ENCODE results near the gene SLC22A16.
"Not testable (repeated sequence)": the region's sequence is repeated elsewhere in the genome, so short reads cannot be mapped to it uniquely, and the experiment has no call there.

SLC22A16 gene

GRCh38 chr6:110476046-110476849 is at the start of gene SLC22A16:
SLC22A16 (minus strand) TSS chr6:110476613; CDS start chr6:110476574, 39 bp downstream.
- peak; percentile 60 for DNase-seq

GRCh38 chr6:110525001-110525400 is 48.6 kb upstream of the SLC22A16 start:
- DNase-seq: no peak

DNA sequence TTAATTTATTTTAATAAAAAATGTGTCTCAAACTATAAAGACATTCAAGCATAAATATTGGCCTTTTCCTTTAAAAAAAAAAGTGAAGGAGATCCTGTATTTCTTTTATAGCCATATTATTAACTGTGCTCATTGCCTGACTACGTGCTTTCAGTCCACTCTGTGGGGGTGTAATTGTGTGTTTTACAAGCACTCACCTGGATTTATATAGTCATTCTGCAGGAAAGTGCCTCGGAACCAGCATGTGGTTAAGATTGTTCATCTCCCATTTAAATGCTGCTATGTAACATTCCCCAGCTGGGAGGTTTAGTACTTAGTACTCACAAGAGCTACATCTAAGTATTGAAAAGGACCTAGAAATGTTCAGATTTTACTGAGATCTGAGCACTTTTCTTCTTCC is 47.9 kb upstream of the SLC22A16 start:
- DNase-seq: peak; percentile 82

DNA sequence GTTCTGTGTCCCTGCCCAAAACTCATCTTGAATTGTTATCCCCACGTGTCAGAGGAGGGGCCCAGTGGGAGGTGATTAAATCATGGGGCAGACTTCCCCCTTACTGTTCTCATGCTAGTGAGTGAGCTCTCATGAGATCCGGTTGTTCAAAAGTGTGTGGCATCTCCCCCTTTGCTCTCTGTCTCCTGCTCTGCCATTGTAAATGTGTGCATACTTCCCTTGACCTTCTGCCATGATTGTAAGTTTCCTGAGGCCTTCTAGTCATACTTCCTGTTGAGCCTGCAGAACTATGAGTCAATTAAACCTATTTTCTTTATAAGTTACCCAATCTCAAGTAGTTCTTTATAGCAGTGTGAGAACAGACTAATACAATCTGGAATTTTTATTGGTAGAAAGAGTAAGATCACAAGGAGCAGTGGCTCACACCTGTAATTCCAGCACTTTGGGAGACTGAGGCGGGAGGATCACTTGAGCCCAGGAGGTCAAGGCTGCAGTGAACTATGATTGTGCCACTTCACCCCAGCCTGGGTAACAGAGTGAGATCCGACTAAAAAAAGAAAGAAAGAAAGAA is 47.1 kb upstream of the SLC22A16 start:
- peak; percentile 5 for DNase-seq

- no peak for DNase-seq
These were observed 46.0 kb upstream of the SLC22A16 start for GRCh38 chr6:110522427-110522826.

DNA sequence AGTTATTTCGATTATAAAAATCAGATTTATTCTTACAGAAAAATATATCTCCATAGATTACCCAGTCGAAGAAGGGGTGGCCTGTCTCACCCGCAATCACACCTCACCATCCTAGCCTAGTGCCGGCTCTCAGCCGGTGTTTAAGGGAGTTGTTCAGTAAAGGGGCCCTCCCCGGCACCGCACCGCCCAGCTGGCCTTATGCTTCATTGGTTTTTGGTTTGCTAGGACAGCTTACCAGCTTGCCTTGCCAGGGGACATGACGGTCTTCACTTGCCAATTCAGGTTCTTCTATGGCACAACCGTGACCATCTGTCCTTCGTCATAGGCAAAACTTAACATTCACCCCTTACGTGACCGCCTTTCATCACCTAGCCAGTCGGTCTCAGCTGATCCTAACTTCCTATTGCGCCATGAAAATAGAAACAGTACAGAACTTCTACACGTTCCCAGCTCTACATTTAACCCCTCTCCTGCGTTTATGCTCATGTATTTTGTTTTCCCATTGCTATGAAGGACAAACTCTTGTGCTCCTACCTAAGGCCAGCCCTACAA is 44.7 kb upstream of the SLC22A16 start:
- DNase-seq: peak; percentile 6

GRCh38 chr6:110520209-110520965 is 44.0 kb upstream of the SLC22A16 start:
- DNase-seq: peak; percentile 88

DNA sequence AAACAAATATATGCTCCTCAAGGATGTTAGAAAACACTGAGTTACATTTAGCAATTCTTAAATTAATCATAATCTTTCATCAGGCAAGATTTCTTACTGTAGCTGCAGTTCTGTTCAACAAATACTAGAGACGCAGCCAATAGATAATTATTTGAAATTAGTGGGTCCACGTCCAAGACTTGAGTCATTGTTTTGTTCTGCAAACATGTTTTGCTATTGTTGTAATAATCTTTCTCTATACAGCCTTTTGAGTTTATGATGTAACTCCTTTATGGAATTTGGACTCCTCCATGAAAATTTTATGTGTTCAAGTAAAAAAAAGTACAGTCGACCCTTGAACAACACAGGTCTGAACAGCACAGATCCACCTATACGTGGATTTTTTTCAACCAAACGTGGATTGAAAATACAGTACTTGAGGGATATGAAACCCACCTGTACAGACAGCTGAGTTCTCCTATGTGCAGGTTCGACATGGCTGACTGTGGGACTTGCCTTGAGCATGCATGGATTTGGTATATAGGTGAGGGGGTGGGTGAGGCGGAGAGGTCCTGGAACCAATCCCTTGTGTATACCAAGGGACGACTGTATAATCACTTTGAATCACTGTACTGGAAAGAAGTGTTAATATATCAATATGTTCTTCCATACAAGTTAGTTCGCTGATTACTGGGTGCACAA is 41.3 kb upstream of the SLC22A16 start:
- peak; percentile 64 for DNase-seq

- DNase-seq: peak; percentile 63
These were observed 40.6 kb upstream of the SLC22A16 start for GRCh38 chr6:110517034-110517433.

DNA sequence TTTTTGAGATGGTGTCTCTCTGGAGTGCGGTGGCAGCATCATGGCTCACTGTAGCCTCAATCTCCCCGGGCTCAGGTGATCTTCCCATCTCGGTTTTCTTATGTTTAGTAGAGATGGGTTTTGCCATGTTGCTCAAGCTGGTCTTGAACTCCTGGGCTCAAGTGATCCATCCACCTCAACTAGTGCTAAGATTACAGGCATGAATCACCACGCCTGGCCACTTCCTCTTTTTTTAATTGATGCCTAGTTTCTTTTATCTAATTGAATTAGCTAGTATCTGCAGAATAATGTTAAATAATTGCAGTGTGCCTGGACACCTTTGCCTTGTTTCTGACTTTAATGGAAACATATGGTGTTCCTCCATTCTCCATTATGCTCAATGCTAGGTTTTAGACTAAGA is 38.4 kb upstream of the SLC22A16 start:
- peak; percentile 11 for DNase-seq

GRCh38 chr6:110512991-110513390 is 36.6 kb upstream of the SLC22A16 start:
- DNase-seq: peak; percentile 80

- not testable (repeated sequence) for DNase-seq
These were observed 36.1 kb upstream of the SLC22A16 start for GRCh38 chr6:110512549-110512948.

DNA sequence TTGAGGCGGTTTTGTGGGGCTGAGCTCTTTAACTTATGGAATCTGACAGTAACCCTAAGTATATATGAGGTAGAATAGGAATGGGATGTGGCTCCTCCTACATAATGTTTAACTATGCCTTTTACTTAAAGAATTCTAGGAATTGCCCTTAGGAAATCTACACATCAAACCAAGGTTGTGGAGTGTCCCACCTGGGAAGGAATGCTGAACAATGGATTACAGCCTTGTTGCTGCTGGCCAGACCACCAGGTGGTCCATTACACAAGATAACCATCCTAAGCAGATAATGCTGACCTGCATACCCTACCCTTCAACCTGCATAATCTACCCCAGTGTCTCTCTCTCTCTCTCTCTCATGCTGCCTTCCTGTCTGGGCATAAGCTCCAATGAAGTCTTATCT is 35.0 kb upstream of the SLC22A16 start:
- no peak for DNase-seq

DNA sequence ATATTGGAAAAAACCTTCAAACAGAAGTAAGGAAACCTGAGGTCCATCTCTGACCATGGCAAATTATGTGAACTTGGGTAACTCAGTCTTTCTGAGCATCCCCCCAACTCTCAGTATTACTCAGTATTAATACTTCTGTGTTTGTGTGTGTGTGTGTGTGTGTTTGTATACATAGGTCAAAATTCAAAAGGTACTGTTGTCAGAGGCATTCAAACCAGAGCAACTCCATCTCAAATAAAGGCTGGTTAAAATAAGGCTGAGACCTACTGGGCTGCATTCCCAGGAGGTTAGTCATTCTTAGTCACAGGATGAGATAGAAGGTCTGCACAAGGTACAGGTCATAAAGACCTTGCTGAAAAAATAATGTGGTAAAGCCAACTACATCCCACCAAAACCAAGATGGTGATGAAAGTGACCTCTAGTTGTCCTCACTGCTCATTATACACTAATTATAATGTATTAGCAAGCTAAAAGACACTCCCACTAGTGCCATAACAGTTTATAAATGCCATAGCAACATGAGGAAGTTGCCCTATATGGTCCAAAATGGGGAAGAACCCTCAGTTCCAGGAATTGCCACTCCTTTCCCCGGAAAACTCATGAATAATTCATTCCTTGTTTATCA is 33.3 kb upstream of the SLC22A16 start:
- DNase-seq: no peak

GRCh38 chr6:110504891-110505290 is 28.5 kb upstream of the SLC22A16 start:
- not testable (repeated sequence) for DNase-seq

DNA sequence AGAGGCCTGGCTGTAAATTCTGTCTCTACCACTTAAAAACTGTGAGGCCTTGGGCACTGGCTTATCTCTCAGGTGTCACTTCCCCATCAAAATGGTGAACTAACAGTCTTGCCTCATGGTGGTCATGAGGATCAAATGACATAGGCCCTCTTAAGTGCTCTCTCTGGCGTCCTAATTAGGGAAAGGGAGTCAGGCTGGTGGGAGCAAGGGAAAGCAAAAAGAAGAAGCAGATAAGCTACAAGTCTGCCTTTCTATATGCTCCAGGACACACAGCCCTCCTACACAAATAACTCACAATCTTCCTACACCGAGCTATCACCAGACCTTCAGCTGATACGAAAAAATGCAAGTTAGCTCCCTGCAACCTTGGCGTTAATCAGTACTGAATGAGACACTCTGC is 19.5 kb upstream of the SLC22A16 start:
- no peak for DNase-seq

DNA sequence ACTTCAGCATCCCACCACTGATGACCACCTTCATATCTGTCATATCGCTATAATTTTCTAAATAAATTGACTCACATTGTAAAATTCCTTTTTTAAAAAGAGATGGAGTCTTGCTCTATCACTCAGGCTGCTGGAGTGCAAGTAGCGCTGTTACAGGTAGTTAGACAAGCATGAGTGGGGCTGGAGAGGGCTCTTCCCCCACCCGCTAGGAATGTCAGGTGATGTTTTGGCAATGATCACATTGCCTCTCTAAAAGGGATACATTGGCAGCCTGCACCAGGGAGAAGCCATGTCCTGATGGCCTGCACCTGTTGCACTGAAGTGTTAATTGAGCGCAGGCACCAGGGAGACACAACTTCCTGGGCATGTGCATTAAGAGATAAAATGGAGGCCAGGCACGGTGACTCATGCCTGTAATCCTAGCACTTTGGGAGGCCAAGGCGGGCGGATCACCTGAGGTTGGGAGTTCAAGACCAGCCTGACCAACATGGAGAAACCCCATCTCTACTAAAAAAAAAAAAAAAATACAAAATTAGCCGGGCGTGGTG is 16.9 kb upstream of the SLC22A16 start:
- DNase-seq: peak; percentile 18

DNA sequence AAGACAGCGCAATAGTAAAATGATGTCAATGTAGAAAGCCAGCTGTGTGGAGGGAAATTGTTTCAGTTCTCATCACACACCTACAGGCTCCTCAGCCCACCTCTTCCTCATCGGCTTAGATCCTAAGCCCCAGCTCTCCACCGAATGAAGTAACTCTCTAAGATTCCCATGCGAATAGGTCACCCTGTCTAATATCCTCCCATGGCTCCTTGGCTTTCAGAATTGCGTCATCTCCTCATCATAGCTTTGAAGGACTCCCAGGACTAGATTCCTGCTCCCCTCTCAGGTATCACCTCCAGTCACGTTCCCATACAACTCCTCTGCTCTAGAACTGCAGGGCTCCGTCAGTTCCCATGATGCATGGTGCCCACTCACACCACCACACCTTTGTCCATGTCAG is 16.2 kb upstream of the SLC22A16 start:
- DNase-seq: no peak

DNA sequence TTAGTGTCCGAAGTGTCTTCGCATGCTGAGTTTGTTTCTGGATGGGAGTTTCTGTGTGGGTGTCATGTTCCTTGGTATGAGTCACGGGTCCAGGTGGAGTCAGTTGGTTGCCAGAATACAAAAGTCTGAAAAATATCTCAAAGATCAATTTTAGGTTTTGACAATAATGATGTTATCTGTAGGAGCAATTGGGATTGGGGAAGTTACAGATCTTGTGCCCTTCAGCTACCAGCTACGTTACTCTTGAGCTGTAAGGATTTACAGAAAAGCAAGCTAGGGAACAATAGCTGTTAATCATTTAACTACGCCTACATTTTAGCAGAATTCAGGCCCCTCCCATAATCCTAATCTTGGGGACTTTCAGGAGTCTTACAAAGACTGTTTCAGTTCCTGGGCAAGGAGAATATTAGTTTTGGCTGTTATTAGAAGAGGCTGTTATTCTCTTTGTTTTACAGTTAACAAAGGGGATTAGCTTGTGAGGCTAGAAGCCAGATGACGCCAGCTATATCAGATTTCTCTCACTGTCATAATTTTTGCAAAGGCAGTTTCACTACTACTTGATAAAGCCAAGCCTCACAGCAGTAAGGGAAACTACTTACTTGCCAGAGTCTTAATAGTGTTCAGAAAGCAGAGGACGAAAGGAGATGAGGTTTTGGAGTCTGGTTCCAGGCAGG is 15.4 kb upstream of the SLC22A16 start:
- peak; percentile 2 for DNase-seq

DNA sequence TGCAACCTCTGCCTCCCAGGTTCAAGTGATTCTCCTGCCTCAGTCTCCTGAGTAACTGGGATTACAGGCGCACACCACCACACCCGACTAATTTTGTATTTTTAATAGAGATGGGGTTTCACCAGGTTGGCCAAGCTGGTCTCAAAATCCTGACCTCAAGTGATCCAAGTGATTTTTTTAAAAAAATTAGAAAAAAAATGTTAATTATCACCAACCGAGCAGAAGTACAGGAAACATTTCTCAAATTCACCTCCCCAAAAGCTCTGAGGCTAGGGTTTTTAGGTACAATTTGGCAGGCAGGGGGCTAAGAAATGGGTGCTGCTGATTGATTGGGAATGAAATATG is 14.9 kb upstream of the SLC22A16 start:
- no peak for DNase-seq

DNA sequence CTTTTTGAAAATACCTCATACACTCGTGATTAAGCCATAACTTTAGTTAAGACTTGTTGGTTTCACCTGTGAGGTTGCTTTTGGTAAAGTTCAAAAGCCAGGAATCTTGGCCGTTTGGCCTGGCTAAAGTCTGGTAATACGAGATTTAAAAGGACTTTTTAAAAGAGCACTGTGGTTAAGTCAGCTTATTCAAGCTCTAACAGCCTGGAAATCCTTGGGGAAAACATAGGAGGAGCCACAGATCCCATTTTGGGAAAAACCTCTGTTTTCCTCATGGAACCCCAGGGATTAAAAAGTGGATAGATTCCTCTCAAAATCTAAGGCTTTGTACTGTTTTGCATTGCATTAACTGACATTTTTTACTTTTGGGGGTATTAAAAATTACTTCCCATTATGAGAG is 13.7 kb upstream of the SLC22A16 start:
- DNase-seq: no peak
